Measurements from ENCODE around the gene LHCGR.
"Not testable (repeated sequence)": the region's sequence is repeated elsewhere in the genome, so short reads cannot be mapped to it uniquely, and the experiment has no call there.

The LHCGR gene

DNA sequence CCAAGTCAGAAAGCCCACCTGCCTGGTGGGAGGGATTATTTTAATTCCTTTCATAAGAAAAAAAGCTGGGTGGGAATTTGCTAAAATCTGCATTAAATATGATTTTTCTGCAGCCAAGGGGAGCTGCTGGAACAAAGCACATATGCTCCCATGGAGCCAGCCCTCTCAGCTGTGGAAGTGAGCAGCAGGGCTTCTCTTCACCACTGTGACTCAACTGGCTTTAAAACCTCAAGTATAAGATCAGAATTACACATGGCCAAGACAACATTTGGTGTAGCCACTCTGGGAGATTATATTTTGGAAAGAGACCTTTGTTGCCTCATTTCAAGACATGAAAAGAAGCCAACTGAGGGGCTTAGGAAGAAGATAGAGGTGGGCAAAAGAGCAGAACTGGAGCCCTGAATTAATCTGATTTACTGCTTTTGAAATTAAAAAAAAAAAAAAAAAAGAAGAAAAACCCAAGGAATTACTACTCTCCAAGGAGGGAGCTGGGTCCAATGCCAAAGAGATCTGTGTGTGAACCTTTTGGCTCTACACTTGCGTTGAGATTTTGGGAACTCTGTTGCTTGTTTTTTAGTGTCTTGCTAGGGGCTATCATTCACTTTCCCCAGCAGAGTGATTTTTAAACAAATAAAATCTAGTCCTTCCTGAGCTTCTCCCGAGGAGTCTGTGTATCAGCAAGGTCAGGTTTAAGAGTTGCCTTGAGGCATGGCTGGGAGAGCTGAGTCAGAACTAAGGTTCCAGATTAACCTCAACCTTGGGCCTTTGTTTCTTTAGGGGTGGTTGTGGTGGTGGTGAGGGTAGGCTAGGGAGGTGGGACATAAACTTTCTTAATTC, 6.0 kb downstream of the LHCGR start:
- in situ Hi-C loops (cut with MboI; ENCODE audit: low sequenced_read_pairs), result no loop called here

DNA sequence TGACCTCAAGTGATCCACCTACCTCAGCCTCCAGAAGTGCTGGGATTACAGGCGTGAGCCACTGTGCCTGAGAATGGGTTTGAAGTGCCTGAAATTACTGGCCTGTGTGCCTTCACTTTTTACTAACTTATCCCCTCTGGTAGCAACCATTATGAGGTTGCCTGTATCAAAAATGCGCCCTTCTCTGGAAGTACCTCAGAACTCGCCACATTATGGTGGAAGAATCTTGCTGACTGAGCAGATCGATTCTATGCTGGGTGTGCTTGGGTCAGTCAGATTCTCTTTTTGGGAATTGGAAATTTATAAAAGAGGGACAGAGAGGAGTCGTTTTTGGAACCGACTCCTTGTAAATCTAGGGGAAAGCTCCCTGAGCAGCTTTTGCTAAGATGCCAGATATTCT, 8.2 kb downstream of the LHCGR start:
- in situ Hi-C loops (cut with MboI; ENCODE audit: low sequenced_read_pairs), result no loop called here

DNA sequence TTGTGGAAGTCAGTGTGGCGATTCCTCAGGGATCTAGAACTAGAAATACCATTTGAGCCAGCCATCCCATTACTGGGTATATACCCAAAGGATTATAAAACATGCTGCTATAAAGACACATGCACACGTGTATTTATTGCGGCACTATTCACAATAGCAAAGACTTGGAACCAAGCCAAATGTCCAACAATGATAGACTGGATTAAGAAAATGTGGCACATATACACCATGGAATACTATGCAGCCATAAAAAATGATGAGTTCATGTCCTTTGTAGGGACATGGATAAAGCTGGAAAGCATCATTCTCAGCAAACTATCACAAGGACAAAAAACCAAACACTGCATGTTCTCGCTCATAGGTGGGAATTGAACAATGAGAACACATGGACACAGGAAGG, 16.3 kb downstream of the LHCGR start:
- in situ Hi-C loops (cut with MboI; ENCODE audit: low sequenced_read_pairs), result not testable (repeated sequence)

DNA sequence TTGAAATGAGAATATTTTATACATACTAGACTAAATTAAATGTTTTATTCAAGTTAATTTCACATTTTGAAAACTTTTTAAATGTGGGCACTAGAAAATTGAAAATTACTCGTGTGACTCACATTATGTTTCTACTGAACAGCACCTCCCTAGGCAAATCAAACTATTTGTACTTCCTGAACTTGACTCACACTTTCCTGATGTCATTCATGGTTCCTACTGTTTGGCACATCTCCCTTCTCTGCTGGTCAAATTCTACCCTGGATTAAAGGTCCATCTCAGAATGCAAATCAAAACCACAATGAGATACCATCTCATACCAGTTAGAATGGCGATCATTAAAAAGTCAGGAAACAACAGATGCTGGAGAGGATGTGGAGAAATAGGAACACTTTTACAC, 16.7 kb downstream of the LHCGR start:
- in situ Hi-C loops (cut with MboI; ENCODE audit: low sequenced_read_pairs), result no loop called here

DNA sequence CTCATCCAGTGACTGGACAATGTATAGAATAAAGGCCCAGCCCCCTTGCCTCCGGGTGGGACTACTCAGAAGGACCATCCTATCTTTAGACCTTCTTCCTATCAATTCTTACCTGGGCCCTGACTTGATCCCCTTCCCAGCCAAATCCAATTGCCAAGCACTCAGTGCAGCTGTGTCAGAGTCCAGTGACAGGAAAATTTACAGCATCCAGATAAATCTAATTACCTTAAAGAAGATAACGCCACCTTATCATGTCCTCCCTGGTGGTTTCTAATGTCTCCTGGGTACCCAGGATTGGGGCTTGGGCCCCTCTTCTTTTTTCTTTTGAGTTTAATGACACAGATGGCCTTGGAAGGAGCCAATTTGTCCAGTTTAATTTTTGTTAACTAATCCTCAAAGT, 19.3 kb downstream of the LHCGR start:
- in situ Hi-C loops (cut with MboI; ENCODE audit: low sequenced_read_pairs), result no loop called here

DNA sequence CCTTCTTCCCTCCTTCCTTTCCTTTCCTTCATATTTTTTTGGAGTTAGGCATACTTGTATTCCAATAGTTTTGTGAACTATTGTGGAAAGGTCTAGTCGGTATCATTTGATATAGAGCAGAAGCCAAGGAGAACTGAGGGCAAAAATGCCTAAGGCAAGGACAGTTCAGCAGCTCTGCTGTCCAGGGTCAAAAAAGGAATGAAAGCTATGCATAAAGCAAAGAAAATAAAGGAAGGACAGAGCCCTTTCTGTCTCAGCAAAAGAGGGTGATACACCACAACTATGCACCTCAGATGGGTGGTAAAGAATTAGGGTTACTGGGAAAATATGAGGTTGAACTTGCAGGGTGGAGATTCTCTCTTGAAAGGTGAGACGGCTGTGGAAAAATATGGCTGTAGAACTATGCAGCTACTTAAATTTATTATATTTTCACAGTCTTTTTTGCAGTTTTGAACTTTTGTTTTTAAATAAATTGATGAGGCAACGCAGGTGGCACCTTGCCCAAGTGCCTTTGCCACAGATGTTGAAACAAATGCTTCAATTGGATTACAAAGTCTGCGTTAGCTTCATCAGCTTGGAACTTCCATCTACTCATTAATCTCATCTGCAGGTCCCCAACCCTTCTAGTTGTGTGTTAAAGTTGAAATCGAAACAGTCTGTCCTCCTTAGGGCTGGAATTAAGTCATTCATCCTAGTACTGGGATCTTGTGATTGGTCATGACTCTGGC, 20.8 kb downstream of the LHCGR start:
- in situ Hi-C loops (cut with MboI; ENCODE audit: low sequenced_read_pairs), result no loop called here

DNA sequence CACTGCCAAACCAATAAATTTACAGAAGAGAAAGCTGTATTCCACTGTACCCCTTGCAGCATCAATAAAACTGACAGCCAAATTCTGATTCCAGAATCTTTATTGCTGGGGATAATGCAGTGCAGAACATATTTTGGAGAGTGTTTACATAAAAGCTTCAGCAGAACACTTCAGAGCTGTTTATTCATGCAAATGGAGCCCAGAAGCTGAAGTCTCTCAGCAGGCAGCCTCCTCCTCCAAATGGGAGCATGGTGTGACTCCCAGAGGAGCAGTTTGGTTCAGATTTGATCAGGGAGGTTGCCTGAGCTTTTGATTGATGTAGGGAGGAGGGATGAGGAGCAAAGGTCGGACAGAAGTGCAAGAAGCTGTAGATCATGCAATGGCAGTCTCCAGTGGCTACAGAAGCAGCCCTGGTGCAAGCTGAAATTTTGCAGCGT, 22.4 kb downstream of the LHCGR start:
- in situ Hi-C loops (cut with MboI; ENCODE audit: low sequenced_read_pairs), result no loop called here

DNA sequence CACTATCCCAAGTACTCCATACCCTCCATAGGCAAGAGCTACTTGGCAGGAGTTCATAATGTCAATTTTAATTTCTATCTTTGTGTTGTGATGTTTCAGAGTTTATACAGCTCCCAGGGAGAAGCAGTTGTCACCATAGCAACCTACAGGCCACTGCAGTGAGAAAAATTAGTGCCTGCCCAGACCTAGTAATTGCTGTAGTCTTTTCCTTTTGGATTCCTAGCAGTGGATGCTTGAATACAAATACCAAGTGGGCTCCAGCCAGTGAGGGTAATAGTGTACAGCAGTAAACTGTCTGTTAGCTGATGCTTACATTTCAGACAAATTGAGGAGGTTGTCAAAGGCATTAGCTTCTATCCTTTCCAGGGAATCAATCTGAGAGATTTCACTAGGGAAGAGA, 26.7 kb downstream of the LHCGR start:
- in situ Hi-C loops (cut with MboI; ENCODE audit: low sequenced_read_pairs), result no loop called here

DNA sequence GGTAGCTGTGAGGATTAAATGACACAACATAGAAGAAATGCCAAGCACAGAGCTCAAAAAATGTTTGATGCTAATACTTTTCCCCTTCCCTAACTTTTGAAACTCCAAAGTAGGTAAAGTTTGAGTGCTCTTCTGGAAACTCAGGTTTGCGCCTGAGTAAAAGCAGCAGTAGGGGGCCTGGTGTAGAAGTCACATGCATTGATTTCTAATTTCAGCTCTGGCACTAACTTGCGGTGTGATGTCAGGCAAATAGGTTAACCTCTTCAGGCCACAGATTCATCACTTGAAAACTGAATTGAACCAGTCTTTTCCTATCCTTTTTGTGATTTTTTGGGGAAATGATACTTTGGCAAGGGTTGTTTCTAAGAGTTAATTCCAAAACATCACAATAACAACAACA, 27.2 kb downstream of the LHCGR start:
- in situ Hi-C loops (cut with MboI; ENCODE audit: low sequenced_read_pairs), result no loop called here

DNA sequence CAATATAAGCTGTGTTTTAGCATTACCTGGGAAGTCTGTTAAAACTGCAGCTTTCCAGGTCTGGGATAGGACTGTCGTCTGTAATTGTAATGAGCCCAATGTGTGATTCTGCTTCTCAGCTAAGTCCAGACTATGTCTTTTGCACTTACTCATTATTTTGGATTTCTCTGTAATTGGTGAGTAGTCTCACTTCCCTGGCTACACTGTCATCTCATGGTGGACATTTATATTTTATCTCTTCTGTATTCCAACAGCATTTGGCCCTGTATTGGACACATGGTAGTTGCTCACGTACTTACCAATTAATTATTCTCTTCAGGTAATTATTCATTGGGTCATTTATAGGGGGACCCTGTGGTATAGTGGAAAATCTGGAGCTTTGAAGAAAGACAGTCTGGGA, 28.0 kb downstream of the LHCGR start:
- in situ Hi-C loops (cut with MboI; ENCODE audit: low sequenced_read_pairs), result no loop called here

DNA sequence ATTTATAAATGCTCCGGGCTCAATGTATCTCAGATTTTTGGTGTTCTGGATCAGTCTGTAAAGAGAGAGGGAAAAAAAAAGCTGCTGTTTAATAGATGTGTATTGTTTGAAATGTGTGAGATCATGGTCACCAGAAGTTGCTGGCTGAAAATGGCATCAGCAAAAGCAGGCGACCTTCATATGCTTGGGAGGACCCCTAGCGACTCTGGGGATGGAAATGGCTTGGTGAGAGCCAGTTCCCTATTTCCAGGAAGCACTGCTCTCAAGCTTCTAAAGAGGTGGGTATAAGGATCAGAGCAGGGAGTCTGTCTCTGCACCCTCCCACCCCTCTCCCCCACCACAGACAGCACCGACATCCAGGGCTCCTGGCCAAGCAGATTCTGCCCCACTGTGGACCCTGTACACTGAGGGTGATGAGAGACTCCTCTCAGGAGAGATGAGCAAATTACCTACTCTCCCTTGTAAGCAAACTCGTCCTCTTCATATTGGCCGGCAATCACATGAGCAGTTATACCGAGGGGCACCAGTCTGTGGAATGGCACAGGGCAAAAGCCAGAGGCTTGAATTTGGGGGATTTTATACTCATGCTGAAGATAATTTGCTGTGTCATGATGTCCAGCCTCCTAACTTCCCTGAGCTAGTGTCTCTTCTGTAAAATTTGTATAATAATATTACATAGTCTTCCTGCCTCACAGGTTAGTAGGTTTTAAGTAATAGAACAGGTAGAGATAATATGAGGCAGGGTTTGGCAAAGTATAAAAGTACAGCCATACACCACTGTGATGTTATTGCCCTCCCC, 29.6 kb downstream of the LHCGR start:
- in situ Hi-C loops (cut with MboI; ENCODE audit: low sequenced_read_pairs), result no loop called here

DNA sequence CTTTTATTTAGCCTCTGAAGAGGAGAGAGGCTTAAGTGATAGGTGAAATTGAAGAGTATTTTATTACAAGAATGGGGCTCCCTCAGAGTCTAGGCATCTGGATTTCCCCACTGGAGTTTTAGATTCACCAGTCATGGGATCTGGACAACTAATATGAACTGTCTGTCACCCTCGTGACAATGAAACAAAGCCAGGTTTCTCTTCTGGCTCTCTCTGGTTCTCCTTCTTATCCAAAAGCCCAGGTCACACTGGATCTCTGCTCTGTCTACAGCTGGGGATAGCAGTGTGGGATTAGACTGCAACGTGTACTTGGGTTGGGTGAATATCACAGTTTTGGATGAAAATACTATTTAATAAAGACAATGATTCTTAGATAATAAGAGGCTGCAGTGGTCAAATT, 31.2 kb downstream of the LHCGR start:
- in situ Hi-C loops (cut with MboI; ENCODE audit: low sequenced_read_pairs), result no loop called here

DNA sequence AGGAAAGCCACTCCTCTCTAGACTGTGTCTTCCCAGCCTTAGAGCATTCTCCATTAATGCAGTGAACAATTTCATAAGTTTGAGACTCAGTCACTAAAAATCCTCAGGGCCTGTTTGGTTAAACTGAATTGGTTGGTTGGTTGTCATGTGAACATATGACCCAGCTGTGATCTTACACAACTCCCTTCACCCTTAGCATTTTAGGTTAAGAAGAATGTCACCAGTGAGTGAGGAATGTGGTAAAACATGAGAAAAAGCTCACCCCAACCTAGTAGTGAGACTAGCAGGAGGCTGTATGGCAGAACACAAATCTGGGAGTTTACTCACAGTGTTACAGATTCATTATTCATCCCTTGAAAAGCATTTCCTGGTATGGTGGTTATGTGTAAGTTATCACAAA, 32.4 kb downstream of the LHCGR start:
- in situ Hi-C loops (cut with MboI; ENCODE audit: low sequenced_read_pairs), result no loop called here

DNA sequence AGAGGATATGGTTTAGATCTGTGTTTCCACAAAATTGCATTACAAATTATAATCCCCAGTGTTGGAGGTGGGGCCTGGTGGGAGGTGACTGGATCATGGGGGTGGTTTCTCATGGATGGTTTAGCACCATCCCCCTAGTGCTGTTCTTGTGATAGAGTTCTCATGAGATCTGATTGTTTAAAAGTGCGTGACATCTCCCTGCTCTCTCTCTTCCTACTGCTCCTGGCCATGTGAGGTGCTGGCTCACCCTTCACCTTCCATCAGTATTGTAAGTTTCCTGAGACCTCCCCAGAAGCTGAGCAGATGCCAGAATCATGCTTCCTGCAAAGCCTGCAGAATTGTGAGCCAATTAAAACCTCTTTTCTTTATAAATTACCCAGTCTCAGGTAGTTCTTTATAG, 33.1 kb downstream of the LHCGR start:
- in situ Hi-C loops (cut with MboI; ENCODE audit: low sequenced_read_pairs), result no loop called here

DNA sequence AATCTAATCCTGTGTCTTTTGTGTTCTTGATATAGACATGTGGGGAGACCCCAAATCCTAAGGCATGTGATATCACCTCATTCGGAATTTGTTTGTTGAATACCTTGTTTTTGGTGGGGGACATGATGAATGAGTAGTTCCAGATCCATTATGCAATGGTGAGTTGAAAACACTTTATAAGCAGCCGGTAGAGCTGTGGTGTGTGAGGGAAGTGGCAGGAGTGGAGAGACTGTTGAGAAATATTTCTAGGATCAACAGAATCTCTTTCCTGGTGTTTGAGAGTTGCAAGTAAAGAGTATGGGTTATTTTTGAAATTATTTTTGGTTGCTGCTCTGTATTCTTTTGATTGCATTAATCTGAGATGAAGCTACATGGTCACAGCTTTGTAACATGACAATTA, 34.4 kb downstream of the LHCGR start:
- in situ Hi-C loops (cut with MboI; ENCODE audit: low sequenced_read_pairs), result no loop called here

DNA sequence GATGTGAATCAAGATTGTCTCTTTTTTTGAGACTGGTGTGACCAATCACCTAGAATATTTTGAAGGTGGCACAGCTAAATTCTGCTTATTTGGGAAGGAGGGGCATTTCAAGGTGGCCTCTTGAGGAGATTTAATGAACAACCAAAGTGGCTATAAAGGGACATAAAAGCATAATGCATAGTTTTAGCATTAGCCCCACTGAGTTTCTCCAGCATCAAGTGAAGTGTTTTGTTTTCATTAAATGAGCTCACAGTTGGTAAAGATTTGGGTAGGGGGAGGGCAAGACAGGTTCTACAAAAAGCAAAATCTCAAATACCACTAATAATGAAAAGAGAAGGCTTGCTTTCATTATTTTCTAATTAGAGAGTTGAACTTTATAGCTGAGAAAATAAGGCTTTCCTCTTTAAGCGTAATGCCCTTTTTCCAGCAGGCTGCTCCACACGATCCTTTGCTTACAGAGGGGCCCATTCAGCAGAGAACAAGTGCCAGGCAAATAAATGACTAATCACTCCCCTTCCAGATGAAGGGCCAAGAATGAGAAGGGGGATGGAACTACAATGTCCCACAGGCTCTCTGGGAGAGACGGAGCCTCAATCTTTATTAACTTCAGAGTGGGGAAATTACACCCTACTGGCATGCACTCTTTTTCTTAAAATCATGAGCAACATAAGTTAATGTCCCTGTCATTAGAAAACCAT, 35.9 kb downstream of the LHCGR start:
- in situ Hi-C loops (cut with MboI; ENCODE audit: low sequenced_read_pairs), result no loop called here

DNA sequence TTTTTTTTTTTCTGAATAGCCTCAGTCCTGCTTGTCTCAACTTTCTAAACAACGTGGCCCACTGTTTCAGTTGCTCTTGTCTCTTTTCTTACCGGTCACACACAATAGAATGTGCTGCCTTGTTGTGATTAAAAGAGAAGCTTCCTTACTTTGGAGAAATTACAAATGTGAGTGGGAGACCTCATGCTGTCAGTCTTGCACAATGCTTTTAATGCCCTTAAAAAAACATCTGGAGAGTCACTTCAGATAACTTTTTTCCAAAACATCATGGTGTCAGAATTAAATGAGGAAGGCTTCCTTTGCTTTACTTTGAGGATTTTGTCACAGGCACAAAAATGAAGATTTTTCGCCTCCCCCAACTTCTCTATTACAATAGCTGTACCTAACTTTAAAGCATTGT, 37.7 kb downstream of the LHCGR start:
- in situ Hi-C loops (cut with MboI; ENCODE audit: low sequenced_read_pairs), result no loop called here

DNA sequence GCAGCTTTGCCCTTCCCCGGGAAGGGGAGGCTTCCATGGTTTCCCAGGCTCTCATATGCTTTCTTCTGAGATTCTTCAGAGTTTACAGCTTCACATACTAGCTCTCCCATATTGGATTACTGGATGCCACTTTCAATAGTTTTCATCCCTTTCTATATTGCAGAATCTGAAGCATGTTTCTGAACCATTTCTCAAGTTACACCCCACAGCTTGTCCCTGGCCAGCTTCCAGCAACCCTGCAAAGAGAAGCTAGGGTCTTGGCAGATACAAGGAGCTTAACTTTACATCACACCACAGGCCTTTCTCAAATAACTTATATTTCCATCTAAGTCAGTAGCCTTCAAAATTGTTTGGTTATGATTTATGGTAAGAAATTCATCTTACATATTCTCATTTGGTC, 39.6 kb downstream of the LHCGR start:
- in situ Hi-C loops (cut with MboI; ENCODE audit: low sequenced_read_pairs), result no loop called here

DNA sequence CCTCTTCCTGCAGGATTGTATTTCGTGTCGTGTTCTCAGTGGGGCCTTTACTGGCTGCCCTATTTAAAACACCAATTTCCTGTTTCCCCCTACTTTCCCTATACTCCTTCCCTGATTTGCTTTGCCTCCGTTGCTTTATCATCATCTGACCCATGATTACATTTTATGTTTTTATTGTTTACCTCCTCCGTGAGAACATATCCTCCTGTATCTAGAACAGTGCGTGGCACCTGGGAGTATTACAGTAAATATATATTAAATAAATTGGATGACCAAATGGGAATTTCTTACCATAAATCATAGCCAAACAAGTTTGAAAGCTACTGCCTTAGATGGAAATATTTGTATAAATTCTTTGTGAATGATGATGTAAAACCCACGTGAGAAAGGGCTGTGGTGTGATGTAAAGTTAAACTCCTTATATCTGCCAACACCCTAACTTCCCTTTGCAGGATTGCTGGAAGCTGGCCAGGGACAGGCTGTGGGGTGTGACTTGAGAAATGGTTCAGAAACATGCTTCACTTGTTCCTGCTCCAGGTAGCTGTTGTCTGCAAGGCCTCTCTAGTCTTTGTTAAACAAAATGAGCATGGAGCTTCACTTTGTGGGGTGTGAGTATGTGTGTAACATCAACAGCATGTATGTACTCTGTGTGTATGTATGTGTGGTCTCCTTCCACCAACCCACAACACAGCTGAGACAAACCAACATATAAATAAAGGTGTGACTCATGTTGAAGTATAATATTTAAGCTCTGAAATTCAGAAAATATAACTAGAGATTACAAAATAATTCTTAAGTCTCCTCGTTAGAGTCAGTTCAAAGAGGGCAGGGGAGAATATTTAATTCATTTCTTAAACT, 40.3 kb downstream of the LHCGR start:
- in situ Hi-C loops (cut with MboI; ENCODE audit: low sequenced_read_pairs), result no loop called here

DNA sequence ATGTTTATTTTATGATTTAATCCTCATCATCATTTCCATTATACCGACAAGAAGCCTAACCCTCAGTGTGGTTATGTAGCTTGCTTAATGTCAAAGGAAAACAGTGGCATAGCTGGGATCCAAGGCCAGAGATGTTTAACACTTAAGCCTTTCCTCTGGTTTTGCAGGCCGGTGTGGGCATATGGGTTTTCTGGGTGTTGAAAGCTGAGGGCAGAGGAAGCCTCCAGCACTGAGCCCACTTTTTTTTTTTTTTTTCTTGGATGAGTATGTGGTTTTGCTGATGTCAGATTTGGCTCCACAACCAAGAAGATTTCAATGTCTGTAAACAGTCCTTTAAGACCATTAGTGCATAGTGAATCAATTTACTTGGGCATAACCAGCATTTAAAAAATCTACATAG, 41.3 kb downstream of the LHCGR start:
- in situ Hi-C loops (cut with MboI; ENCODE audit: low sequenced_read_pairs), result no loop called here
